GM12878 (cell line): ENCODE data around the gene BICC1. TPM values are rescaled to one million over a fixed set of nuclear protein-coding genes. Genes with fewer than 3 reads are reported as not detected.

Source experiments
- ATAC-seq: fragments of 200-7000 bp; cut with Tn5 transposase; 3 replicates; pipeline ENCODE4 v1.9.1; 2020; ENCODE audit warnings: mild to moderate bottlenecking, moderate library complexity
- BruUV-seq: library from RNA; stranded (reverse); fragments of 400-500 nt; replicated peaks from 2 replicates; lab custom pipeline; 2021; lab: Mats Ljungman, UMichigan
- CTCF ChIA-PET: fragments of 300-600 bp; sonication (Branson Sonifier 250); formaldehyde crosslinking; extraction: SDS; loops from one replicate; lab custom pipeline; 2021; ENCODE audit warnings: inconsistent platforms; lab: Yijun Ruan, JAX
- POLR2A ChIA-PET: fragments of 350-600 bp; formaldehyde crosslinking; extraction: SDS; loops from one replicate; lab custom pipeline; 2021; ENCODE audit warnings: inconsistent platforms; lab: Charles Lee
- RAD21 ChIA-PET: fragments of 300-600 bp; sonication (Branson Sonifier 250); formaldehyde crosslinking; loops from one replicate; lab custom pipeline; 2023; ENCODE audit warnings: antibody characterized with exemption; ENCODE audit not compliant: unreplicated experiment; lab: Charles Lee
- SMC1A ChIA-PET: fragments of 300-600 bp; sonication (Branson Sonifier 250); formaldehyde crosslinking; loops from one replicate; lab custom pipeline; 2023; ENCODE audit not compliant: unreplicated experiment, uncharacterized antibody; lab: Charles Lee
- DNase-seq: peaks from one replicate; pipeline ENCODE4 v3.0.0-alpha.2; 2011; ENCODE audit warnings: low read depth, low spot score
- FAIRE-seq: peaks from 3 replicates; lab custom pipeline; 2011; peaks lifted over from hg19 to GRCh38; lab: Jason Lieb, UNC
- H2AFZ ChIP-seq: 2 replicates; pipeline ENCODE4 v1.6.0; 2011; ENCODE audit warnings: low read depth, low read length, control low read depth; ENCODE audit not compliant: control insufficient read depth
- H3K27ac ChIP-seq: 2 replicates; pipeline ENCODE4 v1.5.1; 2011; ENCODE audit warnings: control low read depth; ENCODE audit not compliant: control insufficient read depth, insufficient read depth
- H3K27me3 ChIP-seq, 2 experiments: replicated peaks in 1 of 2; 2 replicates each; pipeline versions ENCODE4 v1.6.0 to v1.6.1; 2011; ENCODE audit warnings: low read length in 1 of 2; ENCODE audit not compliant: control insufficient read depth in 2 of 2, insufficient read depth in 2 of 2
- H3K36me3 ChIP-seq, 2 experiments: 2 replicates each; pipeline ENCODE4 v1.5.1; 2011; ENCODE audit warnings: low read length in 1 of 2; ENCODE audit not compliant: control insufficient read depth in 2 of 2, insufficient read depth in 2 of 2
- H3K4me1 ChIP-seq: 2 replicates; pipeline ENCODE4 v1.6.1; 2011; ENCODE audit warnings: mild to moderate bottlenecking, low read length, moderate library complexity, mixed read lengths; ENCODE audit not compliant: control insufficient read depth, insufficient read depth
- H3K4me2 ChIP-seq: 2 replicates; pipeline ENCODE4 v1.6.0; 2011; ENCODE audit warnings: control low read depth; ENCODE audit not compliant: control insufficient read depth, insufficient read depth
- H3K4me3 ChIP-seq: fragments of 200-600 bp; sonication (generic); 2 replicates; pipeline ENCODE4 v1.5.1; 2016
- H3K79me2 ChIP-seq: 2 replicates; pipeline ENCODE4 v1.6.0; 2011; ENCODE audit warnings: low read length; ENCODE audit not compliant: control insufficient read depth, insufficient read depth
- H3K9ac ChIP-seq: 2 replicates; pipeline ENCODE4 v1.8.0; 2011; ENCODE audit warnings: low read length, control low read depth, mixed read lengths; ENCODE audit not compliant: control insufficient read depth, insufficient read depth
- H3K9me3 ChIP-seq: replicated peaks from 3 replicates; pipeline ENCODE4 v1.5.1; 2011; ENCODE audit warnings: mild to moderate bottlenecking, low read length; ENCODE audit not compliant: control insufficient read depth, insufficient read depth
- H4K20me1 ChIP-seq: 2 replicates; pipeline ENCODE4 v1.6.0; 2011; ENCODE audit not compliant: control insufficient read depth, insufficient read depth
- CHD1 ChIP-seq: IDR thresholded peaks from 2 replicates; pipeline ENCODE4 v1.6.1; 2012; ENCODE audit warnings: low read depth, low read length, improper control_type of control experiment
- HCFC1 ChIP-seq: fragments of 150-350 bp; IDR thresholded peaks from 2 replicates; pipeline ENCODE4 v1.6.1; 2014; ENCODE audit warnings: low read length
- SP1 ChIP-seq: IDR thresholded peaks from one replicate; pipeline ENCODE4 v1.6.1; 2011; ENCODE audit warnings: low read depth, low read length
- SUPT20H ChIP-seq: IDR thresholded peaks from 2 replicates; pipeline ENCODE4 v1.6.1; 2011; ENCODE audit warnings: low read depth, mild to moderate bottlenecking, low read length, moderate library complexity, borderline replicate concordance; ENCODE audit not compliant: control insufficient read depth
- ZBTB33 ChIP-seq: fragments of 450-650 bp; IDR thresholded peaks from 2 replicates; pipeline ENCODE4 v1.6.1; 2017; ENCODE audit warnings: mild to moderate bottlenecking
- WGBS: methylation state at CpG from one replicate; pipeline ENCODE4 v1.1.6; 2016; ENCODE audit warnings: low lambda C conversion rate; ENCODE audit not compliant: insufficient replicate concordance, insufficient coverage; ENCODE audit errors: missing lambda C conversion rate; 5-methylcytosine and 5-hydroxymethylcytosine counted together
- in situ Hi-C: fragments of 300-500 bp; cut with MboI; formaldehyde crosslinking; loops from 9 replicates; pipeline ENCODE4 v1.14.3; 2018; ENCODE audit warnings: mixed read lengths
- intact Hi-C: fragments of 100-400 bp; cut with micrococcal nuclease; formaldehyde crosslinking; loops from one replicate; pipeline ENCODE4 v1.14.2; 2022; ENCODE audit not compliant: unreplicated experiment
- polyA plus RNA-seq, 11 experiments: library from polyadenylated mRNA; depleted of rRNA in 4 of 11; unstranded in 6 of 11; stranded (reverse) in 5 of 11; fragments of >200 nt; fragmentation: Nextera tagmentation in 4 of 11; fragmentation: Illumina TruSeq in 1 of 11; extraction: Ambion mirVana in 4 of 11; extraction: Trizol in 1 of 11; gene quantifications; 1 replicate in 1 of 11; 2 replicates in 10 of 11; pipeline versions ENCODE4 v1.2.1 to v1.2.3, GENCODE V29; 2011 to 2016; ENCODE audit warnings: inconsistent platforms in 2 of 11, missing spikeins in 2 of 11, low read depth in 1 of 11
- total RNA-seq, 4 experiments: library from RNA; depleted of rRNA in 3 of 4; stranded (reverse); fragments of >200 nt in 3 of 4; fragmentation: Illumina TruSeq in 1 of 4; extraction: Trizol in 1 of 4; gene quantifications; 2 replicates each; pipeline versions ENCODE4 v1.2.1 to v1.2.3, GENCODE V29; 2013 to 2021
- TF ChIP-seq, protein P1 (sequence below): IDR thresholded peaks from 2 replicates; pipeline ENCODE4 v1.6.1; 2012; ENCODE audit warnings: low read depth, low read length, improper control_type of control experiment

The BICC1 gene
- total and polyA plus RNA-seq, 10 of the 15 experiments (the other 5 are each of a cell fraction or from before 2014, with no cell fraction given): 0.01 to 0.10 (median 0.04) TPM; not detected in 5

GRCh38 chr10:58642916-58643428 is 130.3 kb downstream of the BICC1 start:
- DNase-seq (no peak), ATAC-seq (no peak), FAIRE-seq (no peak)
- no peaks in the 10 kb centered on the region for H3K9me3 ChIP-seq
- no peaks in the 10 kb centered on the region; a peak in 1 of 4 replicates for H3K27me3 ChIP-seq
- no peak overlapping the region for H3K9ac ChIP-seq
- H2AFZ ChIP-seq: no peak overlapping the region
- ChIA-PET CTCF (interaction anchor here (0.6 kb wide), 1 partner anchor 516 kb away, joined by 3 read pairs; no protein-coding TSS in a partner anchor), SMC1A (interaction anchor here (1.3 kb wide), 1 partner anchor 9 kb away, joined by 3 read pairs; no protein-coding TSS in a partner anchor), POLR2A (no interaction called here), RAD21 (no interaction called here)
- in situ Hi-C loops (no loop called here), intact Hi-C loops (no loop called here)
- no TSS peak for BruUV-seq
- no peaks in the 10 kb centered on the region for H4K20me1 ChIP-seq
- 8% methylated on average over 4 of the region's 4 CpGs for WGBS
- no peaks in the 10 kb centered on the region for H3K4me1 ChIP-seq
- no peaks in the 10 kb centered on the region for H3K79me2 ChIP-seq
- H3K27ac ChIP-seq: no peak overlapping the region
- TF ChIP-seq SP1: no peak
- no peak for TF ChIP-seq CHD1
- no peak for TF ChIP-seq ZBTB33
- no peak for TF ChIP-seq SUPT20H
- no peak for TF ChIP-seq HCFC1
- TF ChIP-seq, protein P1, sequence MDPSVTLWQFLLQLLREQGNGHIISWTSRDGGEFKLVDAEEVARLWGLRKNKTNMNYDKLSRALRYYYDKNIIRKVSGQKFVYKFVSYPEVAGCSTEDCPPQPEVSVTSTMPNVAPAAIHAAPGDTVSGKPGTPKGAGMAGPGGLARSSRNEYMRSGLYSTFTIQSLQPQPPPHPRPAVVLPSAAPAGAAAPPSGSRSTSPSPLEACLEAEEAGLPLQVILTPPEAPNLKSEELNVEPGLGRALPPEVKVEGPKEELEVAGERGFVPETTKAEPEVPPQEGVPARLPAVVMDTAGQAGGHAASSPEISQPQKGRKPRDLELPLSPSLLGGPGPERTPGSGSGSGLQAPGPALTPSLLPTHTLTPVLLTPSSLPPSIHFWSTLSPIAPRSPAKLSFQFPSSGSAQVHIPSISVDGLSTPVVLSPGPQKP: no peak
- H3K4me3 ChIP-seq: no peak overlapping the region
- H3K36me3 ChIP-seq: no peaks in the 10 kb centered on the region
- H3K4me2 ChIP-seq: no peak overlapping the region
